NCI-H128 (cell line): ENCODE measurements around the gene PGA5.
"Not testable (repeated sequence)": the region's sequence is repeated elsewhere in the genome, so short reads cannot be mapped to it uniquely, and the experiment has no call there.

Experiments used
- DNase-seq: peaks from one replicate; lab custom pipeline; 2025; ENCODE audit not compliant: unreplicated experiment; lab: John Stamatoyannopoulos, UW

PGA5 gene

DNA sequence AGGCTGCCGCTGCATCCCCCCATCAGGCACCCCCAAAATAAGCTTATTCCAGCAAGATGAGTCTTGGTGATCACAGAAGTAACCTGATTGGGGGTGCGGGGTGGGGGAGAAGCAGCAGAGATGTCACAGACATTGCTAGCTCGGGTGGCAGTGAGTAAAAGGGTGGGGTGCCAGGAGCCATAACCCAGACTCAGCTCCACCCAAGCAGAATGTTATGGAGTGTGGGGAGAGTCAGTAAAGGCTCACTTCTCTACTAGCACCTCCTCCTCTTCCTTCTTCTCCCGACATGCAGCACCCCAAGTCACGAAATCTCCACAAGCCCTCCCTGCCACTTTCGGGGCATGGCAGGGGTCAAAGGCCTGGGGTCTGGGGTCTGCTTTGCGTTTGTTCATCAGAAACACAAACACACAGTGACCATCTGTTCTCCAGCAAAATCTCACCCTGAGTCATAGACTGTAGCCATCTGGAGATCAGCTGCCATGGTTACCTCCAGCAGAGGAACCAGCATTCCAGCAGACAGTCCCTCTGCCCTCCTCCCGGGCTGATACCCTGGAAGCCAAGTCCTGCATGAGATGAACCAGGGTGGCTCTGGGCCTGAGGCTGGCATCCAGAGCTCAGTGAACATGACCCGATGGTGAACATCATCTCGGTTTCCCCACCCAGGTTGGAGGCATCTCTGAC is 14.4 kb upstream of the PGA5 start:
- not testable (repeated sequence) for DNase-seq

DNA sequence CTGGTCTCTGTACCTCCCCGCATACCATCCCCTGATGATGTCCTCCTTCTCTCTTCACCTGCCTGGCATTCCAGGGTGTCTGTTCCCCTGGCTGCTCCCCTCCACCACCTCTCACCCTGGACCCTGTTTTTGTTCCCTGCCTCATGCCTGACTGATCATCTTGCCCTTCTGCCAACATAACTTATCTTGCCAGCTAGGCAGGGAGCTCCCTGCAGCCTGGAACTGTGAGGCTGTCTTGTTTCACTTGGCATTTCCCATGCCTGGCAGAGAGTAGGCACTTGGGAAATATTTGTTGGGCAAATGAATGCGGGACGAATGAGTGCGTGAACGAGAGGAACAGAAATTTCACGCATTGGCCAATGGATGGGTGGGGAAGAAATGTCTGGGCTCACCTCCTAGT is 11.5 kb upstream of the PGA5 start:
- not testable (repeated sequence) for DNase-seq

DNA sequence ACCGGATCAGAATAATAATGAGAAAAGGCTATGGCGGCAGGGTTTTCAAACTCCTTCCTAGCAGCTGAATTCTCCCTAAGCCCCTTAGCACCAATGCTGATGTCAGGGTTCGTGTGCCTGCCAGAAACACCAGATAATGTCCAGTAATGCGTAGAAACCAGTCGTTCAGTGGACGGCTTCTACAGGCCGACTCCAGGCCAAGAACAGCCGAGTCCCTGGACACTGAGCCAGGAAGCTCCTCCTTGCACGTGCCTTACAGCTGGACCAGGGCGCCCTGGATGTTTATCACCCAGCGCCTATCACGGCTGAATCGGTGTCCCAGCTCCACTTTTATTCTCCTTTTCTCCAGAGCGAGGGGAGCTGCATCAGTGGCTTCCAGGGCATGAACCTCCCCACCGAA is 9.9 kb upstream of the PGA5 start:
- DNase-seq = not testable (repeated sequence)

DNA sequence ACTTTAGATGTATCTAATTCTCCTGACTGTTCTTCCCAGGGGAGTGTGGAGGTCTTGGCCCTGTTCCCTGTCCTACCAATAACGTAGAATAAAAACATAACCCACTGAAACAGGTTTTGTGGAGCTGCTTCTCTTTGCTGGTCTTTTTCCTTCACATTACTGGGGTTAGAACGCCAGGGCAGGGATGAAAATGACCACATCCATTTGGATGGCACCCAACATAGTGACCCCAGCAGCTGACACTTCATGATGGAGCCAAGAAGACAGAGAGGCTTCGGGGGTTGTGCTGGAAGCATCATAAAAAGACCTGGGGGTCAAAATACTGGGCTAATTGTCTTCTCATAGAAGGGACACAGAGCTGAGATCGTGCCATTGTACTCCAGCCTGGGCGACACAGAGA is 9.4 kb upstream of the PGA5 start:
- DNase-seq = not testable (repeated sequence)

DNA sequence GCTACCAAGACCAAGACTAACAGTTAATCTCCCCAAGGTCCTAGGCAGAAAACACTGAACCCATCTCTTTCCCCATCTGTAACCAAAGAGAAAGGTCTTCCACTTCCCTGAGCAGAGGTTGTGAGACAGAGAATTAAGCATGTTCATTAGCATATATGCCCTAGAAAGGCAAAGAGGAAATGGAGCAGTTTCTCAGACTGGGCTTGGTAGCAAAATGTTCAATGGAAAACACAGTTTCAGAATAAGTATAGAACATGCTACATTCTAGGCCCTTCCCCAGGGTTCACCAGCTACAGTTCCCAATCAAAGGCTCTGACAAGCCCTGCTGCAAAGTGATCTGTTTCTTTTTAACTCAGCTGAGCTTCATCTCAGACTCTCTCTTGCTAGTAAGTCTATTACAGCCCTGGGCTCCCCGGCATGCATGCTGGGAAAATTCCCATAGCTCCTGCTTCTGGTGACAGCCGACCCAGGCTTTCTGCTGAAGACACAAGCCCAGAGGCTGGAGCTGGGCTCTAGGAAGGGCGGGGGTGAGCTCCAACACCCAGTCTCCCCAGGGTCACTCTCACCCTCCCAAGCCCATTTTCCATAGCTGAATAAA is 8.3 kb upstream of the PGA5 start:
- DNase-seq = not testable (repeated sequence)

DNA sequence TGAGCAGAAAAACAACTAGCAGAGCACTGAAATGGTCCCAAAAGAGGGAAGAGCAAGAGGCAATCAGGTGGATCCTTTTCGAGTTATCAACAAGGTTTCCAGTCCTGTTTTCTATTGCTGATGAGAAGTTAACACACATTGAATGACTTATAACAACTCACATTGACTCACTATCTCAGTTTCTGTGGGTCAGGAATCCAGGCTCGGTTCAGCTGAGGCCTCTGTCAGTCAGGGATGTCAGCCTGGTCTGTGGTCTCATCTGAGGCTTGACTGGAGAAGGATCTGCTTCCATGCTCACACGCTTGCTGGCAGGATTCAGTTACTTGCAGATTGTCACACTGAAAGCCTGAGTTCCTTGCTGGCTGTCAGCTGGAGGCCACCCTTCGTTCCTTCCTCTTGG is 3.8 kb upstream of the PGA5 start:
- DNase-seq = not testable (repeated sequence)

DNA sequence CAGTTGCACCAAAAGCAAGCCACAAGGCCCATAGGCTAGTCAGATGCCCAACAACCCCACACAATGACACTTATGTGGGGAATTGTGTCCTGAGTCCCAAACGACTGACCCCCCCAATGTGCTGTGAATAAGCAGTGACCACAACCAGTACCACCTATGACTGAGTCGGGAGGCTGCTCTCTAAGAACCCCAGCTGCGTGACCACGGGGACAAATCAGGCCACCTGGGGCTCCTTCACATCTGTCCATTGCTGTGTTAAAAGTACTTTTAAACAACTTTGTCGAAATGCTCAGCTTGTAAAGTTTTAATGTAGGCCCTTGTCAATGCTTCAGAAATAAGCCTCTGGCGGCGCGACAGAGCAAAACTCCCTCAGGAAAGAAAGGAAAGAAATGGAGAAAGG is 687 bp upstream of the PGA5 start:
- not testable (repeated sequence) for DNase-seq

DNA sequence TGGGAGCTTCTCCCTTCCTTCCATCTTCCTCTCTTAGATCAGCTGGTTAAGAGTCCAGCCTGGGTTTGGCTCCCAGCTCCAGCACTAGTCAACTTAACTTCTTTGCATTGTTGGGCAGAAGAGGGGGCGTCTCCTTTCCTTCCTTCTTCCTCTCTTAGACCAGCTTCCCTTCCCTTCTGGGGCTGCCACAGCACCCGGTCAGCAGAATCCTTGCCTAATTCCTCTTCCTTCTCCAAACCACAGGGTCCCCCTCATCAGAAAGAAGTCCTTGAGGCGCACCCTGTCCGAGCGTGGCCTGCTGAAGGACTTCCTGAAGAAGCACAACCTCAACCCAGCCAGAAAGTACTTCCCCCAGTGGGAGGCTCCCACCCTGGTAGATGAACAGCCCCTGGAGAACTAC is 551 bp downstream of the PGA5 start:
- DNase-seq = not testable (repeated sequence)

DNA sequence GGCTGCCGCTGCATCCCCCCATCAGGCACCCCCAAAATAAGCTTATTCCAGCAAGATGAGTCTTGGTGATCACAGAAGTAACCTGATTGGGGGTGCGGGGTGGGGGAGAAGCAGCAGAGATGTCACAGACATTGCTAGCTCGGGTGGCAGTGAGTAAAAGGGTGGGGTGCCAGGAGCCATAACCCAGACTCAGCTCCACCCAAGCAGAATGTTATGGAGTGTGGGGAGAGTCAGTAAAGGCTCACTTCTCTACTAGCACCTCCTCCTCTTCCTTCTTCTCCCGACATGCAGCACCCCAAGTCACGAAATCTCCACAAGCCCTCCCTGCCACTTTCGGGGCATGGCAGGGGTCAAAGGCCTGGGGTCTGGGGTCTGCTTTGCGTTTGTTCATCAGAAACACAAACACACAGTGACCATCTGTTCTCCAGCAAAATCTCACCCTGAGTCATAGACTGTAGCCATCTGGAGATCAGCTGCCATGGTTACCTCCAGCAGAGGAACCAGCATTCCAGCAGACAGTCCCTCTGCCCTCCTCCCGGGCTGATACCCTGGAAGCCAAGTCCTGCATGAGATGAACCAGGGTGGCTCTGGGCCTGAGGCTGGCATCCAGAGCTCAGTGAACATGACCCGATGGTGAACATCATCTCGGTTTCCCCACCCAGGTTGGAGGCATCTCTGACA is 4.4 kb downstream of the PGA5 start:
- not testable (repeated sequence) for DNase-seq

DNA sequence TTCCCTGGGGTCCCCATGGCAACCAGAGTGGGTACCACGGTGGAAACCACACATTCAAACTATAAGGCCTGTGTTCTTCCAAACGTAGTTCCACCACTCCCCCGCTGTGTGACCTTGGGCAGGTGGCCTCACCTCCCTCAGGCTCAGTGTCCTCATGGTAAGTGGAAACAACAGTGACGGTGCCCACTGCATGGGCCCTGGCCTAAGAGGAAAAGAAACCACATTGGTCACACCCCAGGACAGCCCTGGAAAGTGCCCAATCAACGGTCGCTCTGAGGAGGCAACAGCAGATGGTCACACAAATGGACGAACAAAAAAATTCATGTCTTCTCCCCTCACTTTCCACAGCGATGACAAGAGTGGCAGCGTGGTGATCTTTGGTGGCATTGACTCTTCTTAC is 7.1 kb downstream of the PGA5 start:
- DNase-seq = not testable (repeated sequence)

DNA sequence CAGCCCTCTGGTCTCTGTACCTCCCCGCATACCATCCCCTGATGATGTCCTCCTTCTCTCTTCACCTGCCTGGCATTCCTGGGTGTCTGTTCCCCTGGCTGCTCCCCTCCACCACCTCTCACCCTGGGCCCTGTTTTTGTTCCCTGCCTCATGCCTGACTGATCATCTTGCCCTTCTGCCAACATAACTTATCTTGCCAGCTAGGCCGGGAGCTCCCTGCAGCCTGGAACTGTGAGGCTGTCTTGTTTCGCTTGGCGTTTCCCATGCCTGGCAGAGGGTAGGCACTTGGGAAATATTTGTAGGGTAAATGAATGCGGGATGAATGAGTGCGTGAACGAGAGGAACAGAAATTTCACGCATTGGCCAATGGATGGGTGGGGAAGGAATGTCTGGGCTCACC is 8.2 kb downstream of the PGA5 start:
- DNase-seq = not testable (repeated sequence)

DNA sequence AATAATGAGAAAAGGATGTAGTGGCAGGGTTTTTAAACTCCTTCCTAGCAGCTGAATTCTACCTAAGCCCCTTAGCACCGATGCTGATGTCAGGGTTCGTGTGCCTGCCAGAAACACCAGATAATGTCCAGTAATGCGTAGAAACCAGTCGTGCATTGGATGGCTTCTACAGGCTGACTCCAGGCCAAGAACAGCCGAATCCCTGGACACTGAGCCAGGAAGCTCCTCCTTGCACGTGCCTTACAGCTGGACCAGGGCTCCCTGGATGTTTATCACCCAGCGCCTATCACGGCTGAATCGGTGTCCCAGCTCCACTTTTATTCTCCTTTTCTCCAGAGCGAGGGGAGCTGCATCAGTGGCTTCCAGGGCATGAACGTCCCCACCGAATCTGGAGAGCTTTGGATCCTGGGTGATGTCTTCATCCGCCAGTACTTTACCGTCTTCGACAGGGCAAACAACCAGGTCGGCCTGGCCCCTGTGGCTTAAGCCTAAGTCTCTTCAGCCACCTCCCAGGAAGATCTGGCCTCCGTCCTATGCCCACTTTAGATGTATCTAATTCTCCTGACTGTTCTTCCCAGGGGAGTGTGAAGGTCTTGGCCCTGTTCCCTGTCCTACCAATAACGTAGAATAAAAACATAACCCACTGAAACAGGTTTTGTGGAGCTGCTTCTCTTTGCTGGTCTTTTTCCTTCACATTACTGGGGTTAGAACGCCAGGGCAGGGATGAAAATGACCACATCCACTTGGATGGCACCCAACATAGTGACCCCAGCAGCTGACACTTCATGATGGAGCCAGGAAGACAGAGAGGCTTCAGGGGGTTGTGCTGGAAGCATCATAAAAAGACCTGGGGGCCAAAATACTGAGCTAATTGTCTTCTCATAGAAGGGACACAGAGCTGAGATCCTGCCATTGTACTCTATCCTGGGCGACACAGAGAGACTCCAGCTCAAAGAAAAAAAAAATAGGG is 10.1 kb downstream of the PGA5 start:
- DNase-seq = not testable (repeated sequence)

DNA sequence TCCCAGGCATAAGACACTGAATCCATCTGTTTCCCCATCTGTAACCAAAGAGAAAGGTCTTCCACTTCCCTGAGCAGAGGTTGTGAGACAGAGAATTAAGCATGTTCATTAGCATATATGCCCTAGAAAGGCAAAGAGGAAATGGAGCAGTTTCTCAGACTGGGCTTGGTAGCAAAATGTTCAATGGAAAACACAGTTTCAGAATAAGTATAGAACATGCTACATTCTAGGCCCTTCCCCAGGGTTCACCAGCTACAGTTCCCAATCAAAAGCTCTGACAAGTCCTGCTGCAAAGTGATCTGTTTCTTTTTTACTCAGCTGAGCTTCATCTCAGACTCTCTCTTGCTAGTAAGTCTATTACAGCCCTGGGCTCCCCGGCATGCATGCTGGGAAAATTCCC is 11.4 kb downstream of the PGA5 start:
- DNase-seq = not testable (repeated sequence)

DNA sequence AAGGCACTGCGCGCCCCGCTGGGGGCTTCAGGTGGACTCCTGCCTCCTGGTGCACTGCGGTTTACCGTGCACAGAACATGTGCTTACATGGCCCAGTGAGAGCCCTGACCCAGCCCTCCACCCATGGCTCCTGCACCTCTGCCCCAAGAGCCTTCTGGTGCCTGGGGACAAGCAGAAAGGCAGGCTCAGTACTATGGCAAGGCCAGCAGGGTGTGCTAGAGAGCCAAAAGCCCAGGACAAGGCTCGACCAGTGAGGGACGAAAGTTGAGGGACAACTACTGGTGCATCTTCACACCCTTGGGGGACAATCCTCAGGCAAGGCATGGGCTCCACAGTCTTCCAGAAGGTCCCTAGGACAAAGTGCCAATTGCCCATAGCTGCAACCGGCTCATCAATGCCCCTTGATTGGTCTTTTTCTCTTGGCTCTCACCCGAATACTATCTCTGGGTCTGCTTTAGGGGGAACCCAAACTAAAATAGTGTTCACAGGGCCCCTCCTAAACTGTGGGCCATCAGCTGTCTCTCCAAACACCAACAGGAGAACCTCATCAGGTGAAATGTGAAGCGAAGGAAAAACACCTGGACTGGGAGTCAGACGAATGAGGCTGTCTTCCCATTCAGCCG is 13.5 kb downstream of the PGA5 start:
- DNase-seq = no peak

DNA sequence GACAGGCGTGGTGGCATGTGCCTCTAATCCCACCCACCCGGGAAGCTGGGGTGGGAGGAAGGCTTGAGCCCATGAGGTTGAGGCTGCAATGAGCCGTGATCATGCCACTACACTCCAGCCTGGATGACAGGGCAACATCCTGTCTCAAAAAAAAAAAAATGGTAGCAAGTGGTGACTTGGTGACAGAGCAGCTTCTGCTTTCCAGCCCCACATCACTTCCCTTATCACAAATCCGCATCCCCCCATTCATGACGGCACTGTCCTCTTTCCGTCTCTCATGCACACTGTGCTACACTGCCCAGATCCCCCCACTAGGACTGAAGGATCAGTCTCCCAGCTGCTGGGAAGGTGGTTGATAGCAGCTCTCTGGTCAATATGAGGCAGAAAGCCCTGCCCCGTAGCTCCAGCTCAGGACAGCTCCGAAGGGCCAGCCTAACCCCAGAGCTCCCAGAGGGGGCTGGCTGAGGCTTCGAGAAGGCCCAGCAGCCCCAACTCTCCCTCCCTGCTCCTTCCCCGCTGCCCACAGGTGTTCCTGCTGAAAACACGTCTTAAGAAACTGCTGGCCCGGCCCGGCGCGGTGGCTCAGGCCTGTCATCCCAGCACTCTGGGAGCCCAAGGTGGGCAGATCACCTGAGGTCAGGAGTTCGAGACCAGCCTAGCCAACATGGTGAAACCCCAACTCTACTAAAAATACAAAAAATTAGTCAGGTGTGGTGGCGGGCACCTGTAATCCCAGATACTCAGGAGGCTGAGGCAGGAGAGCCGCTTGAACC is 15.9 kb downstream of the PGA5 start:
- no peak for DNase-seq

DNA sequence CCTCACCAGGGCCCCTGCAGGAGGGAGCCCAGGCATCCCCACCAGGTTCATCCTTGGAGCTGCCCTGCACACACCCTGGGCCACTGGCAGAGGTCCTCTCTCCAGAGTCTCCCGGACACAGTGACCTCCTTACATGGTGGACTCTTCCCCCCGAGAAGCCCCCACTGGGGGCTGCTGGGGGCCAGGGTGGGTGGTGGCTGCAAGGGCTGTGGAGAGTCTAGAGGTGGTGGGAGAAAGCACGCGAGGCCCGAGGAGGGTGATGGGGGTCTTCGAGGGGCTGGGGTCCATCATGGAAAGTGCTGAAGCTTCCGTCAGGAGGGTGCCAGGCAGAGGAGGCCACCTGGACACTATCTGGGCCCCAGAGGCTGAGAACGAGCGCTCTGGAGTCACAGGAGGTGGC is 17.6 kb downstream of the PGA5 start:
- no peak for DNase-seq

DNA sequence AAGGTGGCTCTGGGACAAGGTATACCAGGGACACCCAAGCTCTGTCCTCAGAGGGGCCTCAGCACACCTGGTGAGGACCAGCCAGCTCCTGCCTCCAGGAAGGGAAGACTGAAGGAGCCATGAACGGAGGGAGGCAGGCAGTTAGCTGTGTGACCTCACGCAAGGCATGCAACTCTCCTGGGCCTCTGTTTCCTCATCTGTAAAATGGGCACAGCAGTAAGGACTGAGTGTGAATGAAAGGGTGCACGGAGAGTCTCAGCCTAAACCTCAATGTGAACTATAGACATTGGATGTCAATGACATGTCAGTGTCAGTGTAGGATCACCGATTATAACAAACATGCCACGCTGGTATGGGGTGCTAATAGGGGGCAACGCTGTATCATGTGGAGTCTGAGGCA is 18.4 kb downstream of the PGA5 start:
- no peak for DNase-seq

DNA sequence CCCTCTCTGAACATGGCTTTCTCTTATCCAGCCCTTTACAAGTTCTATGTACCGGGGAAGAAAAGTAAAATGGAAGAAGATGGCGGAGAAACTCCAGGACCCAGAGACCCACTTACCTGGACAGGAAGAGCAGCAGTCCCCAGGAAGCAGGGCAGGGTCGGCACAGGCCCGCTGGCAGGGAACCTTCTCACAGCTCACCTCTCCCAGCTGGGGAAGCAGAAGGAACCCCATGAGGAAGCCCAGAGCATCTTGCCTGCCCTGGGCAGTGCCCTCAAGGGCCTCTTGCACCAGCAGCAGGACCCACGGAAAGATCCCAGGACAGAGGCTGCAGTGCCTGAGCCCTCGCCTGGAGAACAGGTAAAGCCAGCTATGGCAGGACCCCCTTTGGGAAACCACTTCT is 23.4 kb downstream of the PGA5 start:
- DNase-seq = no peak

DNA sequence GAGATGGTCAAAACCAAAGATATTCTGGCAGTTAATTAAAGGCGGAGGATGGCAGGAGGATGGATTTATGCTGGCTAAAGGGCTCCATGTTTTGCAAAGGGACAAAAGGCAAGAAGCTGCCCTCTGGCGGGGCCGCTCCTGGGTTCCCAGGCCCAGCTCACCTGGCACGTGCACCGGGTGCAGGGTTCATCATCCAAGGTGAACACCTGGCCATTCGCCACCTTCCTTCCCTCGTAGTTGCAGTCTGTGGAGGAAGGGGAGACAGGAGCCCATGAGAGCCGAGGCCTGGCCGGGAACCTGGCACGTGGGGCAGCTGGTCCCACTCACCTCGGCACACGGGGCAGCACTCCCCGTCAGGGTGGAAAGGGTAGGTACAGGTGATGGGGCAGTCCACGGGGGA is 23.8 kb downstream of the PGA5 start:
- DNase-seq = no peak

DNA sequence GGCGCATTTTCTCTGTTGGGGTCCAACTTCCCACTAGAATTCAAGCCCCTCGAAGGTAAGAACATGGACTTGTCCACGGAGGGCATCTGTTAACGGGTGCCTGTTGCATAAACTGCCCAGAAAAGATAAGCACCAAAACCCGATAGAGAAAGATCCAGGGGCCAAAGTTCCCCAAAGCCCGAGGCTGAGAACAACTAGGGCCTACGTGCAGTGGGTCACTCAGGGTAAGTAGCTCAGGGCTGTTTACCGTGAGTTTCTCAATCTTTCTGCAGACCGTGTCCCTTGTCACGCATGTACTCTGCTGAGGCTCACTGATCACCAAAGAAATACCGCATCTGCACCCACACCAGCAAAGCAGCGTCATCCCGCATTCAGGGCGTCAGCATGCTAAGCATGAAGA is 24.4 kb downstream of the PGA5 start:
- no peak for DNase-seq
